ENCODE measurements around the gene GDPD3.

DNA sequence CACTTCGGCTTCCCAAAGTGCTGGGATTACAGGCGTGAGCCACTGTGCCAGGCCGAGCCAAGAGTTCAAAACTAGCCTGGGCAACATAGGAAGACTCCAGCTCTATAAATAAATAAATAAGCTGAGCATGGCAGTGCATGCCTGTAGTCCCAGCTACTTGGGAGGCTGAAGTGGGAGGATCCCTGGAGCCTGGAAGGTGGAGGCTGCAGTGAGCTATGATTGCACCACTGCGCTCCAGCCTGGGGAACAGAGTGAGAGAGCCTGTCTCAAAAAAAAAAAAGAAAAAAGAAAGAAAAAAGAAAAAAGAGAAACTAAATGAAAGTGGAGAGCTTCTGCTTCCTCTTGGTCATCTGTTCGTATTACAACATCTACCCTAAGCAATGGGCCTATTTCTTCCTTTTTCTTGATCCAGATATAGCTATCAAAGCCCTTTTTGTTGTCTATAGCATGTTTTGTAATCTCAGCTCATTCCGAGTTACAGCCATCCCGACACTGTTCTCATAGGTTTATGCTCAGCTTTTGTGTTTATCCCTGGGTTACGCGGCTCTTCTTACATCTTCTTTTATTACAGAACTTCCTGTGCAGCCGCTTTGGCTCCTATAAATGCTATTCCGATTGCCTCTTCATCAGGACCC is 23.8 kb upstream of the GDPD3 start:
- no peak for TF ChIP-seq POLR2AphosphoS5 (IDR thresholded peaks at IDR 0.05; ENCODE audit: low read depth)
- TF ChIP-seq, protein P1, sequence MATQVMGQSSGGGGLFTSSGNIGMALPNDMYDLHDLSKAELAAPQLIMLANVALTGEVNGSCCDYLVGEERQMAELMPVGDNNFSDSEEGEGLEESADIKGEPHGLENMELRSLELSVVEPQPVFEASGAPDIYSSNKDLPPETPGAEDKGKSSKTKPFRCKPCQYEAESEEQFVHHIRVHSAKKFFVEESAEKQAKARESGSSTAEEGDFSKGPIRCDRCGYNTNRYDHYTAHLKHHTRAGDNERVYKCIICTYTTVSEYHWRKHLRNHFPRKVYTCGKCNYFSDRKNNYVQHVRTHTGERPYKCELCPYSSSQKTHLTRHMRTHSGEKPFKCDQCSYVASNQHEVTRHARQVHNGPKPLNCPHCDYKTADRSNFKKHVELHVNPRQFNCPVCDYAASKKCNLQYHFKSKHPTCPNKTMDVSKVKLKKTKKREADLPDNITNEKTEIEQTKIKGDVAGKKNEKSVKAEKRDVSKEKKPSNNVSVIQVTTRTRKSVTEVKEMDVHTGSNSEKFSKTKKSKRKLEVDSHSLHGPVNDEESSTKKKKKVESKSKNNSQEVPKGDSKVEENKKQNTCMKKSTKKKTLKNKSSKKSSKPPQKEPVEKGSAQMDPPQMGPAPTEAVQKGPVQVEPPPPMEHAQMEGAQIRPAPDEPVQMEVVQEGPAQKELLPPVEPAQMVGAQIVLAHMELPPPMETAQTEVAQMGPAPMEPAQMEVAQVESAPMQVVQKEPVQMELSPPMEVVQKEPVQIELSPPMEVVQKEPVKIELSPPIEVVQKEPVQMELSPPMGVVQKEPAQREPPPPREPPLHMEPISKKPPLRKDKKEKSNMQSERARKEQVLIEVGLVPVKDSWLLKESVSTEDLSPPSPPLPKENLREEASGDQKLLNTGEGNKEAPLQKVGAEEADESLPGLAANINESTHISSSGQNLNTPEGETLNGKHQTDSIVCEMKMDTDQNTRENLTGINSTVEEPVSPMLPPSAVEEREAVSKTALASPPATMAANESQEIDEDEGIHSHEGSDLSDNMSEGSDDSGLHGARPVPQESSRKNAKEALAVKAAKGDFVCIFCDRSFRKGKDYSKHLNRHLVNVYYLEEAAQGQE (IDR thresholded peaks at IDR 0.05; ENCODE audit: insufficient replicate concordance, low read depth), result no peak
- TF ChIP-seq, protein P2, sequence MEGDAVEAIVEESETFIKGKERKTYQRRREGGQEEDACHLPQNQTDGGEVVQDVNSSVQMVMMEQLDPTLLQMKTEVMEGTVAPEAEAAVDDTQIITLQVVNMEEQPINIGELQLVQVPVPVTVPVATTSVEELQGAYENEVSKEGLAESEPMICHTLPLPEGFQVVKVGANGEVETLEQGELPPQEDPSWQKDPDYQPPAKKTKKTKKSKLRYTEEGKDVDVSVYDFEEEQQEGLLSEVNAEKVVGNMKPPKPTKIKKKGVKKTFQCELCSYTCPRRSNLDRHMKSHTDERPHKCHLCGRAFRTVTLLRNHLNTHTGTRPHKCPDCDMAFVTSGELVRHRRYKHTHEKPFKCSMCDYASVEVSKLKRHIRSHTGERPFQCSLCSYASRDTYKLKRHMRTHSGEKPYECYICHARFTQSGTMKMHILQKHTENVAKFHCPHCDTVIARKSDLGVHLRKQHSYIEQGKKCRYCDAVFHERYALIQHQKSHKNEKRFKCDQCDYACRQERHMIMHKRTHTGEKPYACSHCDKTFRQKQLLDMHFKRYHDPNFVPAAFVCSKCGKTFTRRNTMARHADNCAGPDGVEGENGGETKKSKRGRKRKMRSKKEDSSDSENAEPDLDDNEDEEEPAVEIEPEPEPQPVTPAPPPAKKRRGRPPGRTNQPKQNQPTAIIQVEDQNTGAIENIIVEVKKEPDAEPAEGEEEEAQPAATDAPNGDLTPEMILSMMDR (IDR thresholded peaks at IDR 0.05; ENCODE audit: insufficient read depth, low read length), result no peak
- TF ChIP-seq GABPA (IDR thresholded peaks at IDR 0.05; ENCODE audit: low read depth), result no peak

Data from HL-60 (cell line).